Measurements from ENCODE around the gene PNMA8B.

Gene PNMA8B

DNA sequence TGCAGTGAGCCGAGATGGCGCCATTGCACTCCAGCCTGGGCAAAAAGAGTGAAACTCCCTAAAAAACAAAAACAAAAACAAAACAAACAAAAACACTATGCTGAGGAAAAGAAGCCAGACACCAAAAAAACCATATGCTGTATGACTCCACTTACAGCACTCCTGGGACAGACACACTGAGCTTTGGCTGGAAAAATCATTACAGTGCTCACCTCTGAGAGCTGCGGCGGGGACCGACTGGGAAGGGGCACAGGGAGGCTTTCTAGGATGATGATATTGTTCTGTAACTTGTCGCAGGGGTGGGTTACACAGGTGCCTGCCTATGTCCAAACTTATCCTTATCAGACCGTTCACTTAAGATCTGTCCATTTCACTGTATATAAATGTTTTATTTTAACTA lies 32.2 kb downstream of the PNMA8B start:
- no peak overlapping the region for H3K4me3 ChIP-seq (ENCODE audit: low read length)
- H3K9ac ChIP-seq (ENCODE audit: low read depth, low read length) = no peak overlapping the region
- no peak overlapping the region for H3K27ac ChIP-seq (ENCODE audit: low read length)
- no peaks in the 10 kb centered on the region for H3K9me3 ChIP-seq (ENCODE audit: insufficient read depth, low read depth, low read length)
- H3K4me1 ChIP-seq (ENCODE audit: insufficient read depth, low read length) = no peaks in the 10 kb centered on the region
- H3K27me3 ChIP-seq (ENCODE audit: insufficient read depth, low read length) = no peaks in the 10 kb centered on the region
- H3K36me3 ChIP-seq (ENCODE audit: insufficient read depth, low read depth, low read length) = peaks cover 28% of the 10 kb centered on the region

DNA sequence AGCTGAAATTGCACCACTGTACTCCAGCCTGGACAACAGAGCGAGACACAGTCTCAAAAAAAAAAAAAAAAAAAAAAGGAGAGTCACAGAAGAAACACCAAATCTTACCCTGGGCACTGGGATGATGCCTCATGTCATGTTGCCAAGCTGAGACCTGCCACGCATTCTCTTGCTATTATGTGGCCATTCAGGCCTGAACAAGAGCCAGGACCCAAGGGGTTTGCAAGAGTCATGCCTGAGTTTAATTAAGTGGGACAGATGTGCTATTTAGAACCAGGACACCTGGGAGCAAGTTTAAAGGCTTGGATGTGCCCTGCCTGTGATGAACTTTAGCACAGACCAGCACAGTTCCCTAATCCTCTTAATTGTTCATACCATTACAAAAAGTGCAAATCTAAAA lies 34.1 kb downstream of the PNMA8B start:
- Histone ChIP-seq H3K36me3 (ENCODE audit: insufficient read depth, low read depth, low read length) (peaks cover 8% of the 10 kb centered on the region), H3K4me3 (ENCODE audit: low read length) (no peak overlapping the region), H3K4me1 (ENCODE audit: insufficient read depth, low read length) (no peaks in the 10 kb centered on the region), H3K27me3 (ENCODE audit: insufficient read depth, low read length) (no peaks in the 10 kb centered on the region), H3K9ac (ENCODE audit: low read depth, low read length) (no peak overlapping the region), H3K9me3 (ENCODE audit: insufficient read depth, low read depth, low read length) (no peaks in the 10 kb centered on the region), H3K27ac (ENCODE audit: low read length) (no peak overlapping the region)

DNA sequence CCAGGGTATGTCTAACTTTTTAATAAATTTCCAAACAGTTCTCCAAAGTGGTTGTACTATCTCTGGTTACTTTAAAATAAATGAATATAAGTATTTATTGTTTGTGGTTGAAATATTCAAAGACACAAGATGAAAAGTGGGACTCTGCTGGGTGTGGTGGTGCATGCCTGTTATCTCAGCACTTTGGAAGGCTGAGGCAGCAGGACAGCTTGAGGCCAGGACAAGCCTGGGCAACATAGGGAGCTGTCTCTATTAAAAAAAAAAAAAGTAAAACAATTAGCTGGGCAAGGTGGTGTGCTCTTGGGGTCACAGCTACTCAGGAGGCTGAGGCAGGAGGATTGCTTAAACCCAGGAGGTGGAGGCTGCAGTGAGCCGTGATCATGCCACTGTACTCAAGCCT lies 34.7 kb downstream of the PNMA8B start:
- Histone ChIP-seq H3K4me3 (ENCODE audit: low read length) (no peak overlapping the region), H3K9ac (ENCODE audit: low read depth, low read length) (no peak overlapping the region), H3K36me3 (ENCODE audit: insufficient read depth, low read depth, low read length) (peaks cover 2% of the 10 kb centered on the region; the same call in 1 of the 2 replicates), H3K9me3 (ENCODE audit: insufficient read depth, low read depth, low read length) (no peaks in the 10 kb centered on the region), H3K27ac (ENCODE audit: low read length) (no peak overlapping the region), H3K4me1 (ENCODE audit: insufficient read depth, low read length) (no peaks in the 10 kb centered on the region), H3K27me3 (ENCODE audit: insufficient read depth, low read length) (no peaks in the 10 kb centered on the region)

DNA sequence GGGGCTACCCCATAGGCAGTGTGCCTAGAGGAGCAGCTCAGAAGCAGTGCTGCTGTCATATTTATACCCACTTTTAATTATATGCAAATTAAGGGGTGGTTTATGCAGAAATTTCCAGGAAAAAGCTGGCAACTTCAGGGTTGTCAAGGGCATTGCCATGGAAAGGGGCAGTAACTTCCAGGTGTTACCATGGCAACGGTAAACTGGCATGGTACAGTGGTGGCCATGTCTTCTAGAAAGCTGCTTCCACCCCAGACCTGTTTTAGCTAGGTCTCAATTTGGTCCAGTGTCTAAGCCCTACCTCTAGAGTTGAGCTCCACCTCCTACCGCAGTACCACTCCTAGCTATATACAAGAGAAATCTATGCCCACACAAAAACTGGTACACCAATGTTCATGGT lies 35.6 kb downstream of the PNMA8B start:
- Histone ChIP-seq H3K9ac (ENCODE audit: low read depth, low read length) (no peak overlapping the region), H3K36me3 (ENCODE audit: insufficient read depth, low read depth, low read length) (no peaks in the 10 kb centered on the region), H3K4me1 (ENCODE audit: insufficient read depth, low read length) (no peaks in the 10 kb centered on the region), H3K4me3 (ENCODE audit: low read length) (no peak overlapping the region), H3K9me3 (ENCODE audit: insufficient read depth, low read depth, low read length) (no peaks in the 10 kb centered on the region), H3K27me3 (ENCODE audit: insufficient read depth, low read length) (no peaks in the 10 kb centered on the region), H3K27ac (ENCODE audit: low read length) (no peak overlapping the region)

GRCh38 chr19:46456930-46457329 lies 38.7 kb downstream of the PNMA8B start:
- no peak overlapping the region for H3K4me3 ChIP-seq (ENCODE audit: low read length)
- H3K36me3 ChIP-seq (ENCODE audit: insufficient read depth, low read depth, low read length) = no peaks in the 10 kb centered on the region
- H3K4me1 ChIP-seq (ENCODE audit: insufficient read depth, low read length) = no peaks in the 10 kb centered on the region
- no peak overlapping the region for H3K9ac ChIP-seq (ENCODE audit: low read depth, low read length)
- no peak overlapping the region for H3K27ac ChIP-seq (ENCODE audit: low read length)
- H3K9me3 ChIP-seq (ENCODE audit: insufficient read depth, low read depth, low read length) = no peaks in the 10 kb centered on the region
- H3K27me3 ChIP-seq (ENCODE audit: insufficient read depth, low read length) = no peaks in the 10 kb centered on the region

DNA sequence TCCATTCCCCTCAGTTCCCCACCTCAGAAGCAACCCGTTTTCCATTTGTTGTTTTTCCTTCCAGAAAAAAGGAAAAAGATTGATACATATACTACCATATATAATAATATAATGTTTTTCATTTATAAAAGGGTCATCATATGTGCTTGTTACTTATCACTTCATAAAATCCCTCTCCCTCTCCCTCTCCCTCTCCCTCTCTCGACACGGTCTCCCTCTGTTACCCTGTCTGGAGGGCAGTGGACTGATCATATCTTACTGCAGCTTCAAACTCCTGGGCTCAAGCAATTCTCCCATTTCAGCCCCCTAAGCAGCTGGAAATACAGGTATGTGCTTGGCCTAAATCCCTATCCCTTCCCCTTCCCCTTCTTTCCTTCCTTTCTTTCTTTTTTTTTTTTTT lies 41.4 kb downstream of the PNMA8B start:
- no peaks in the 10 kb centered on the region for H3K9me3 ChIP-seq (ENCODE audit: insufficient read depth, low read depth, low read length)
- H3K27me3 ChIP-seq (ENCODE audit: insufficient read depth, low read length) = no peaks in the 10 kb centered on the region
- no peak overlapping the region for H3K9ac ChIP-seq (ENCODE audit: low read depth, low read length)
- no peak overlapping the region for H3K4me3 ChIP-seq (ENCODE audit: low read length)
- no peaks in the 10 kb centered on the region for H3K36me3 ChIP-seq (ENCODE audit: insufficient read depth, low read depth, low read length)
- H3K4me1 ChIP-seq (ENCODE audit: insufficient read depth, low read length) = no peaks in the 10 kb centered on the region
- H3K27ac ChIP-seq (ENCODE audit: low read length) = no peak overlapping the region

- Histone ChIP-seq H3K27me3 (ENCODE audit: insufficient read depth, low read length) (no peaks in the 10 kb centered on the region), H3K4me3 (ENCODE audit: low read length) (no peak overlapping the region), H3K9ac (ENCODE audit: low read depth, low read length) (no peak overlapping the region), H3K27ac (ENCODE audit: low read length) (no peak overlapping the region), H3K4me1 (ENCODE audit: insufficient read depth, low read length) (no peaks in the 10 kb centered on the region), H3K36me3 (ENCODE audit: insufficient read depth, low read depth, low read length) (no peaks in the 10 kb centered on the region), H3K9me3 (ENCODE audit: insufficient read depth, low read depth, low read length) (no peaks in the 10 kb centered on the region)
Measured at GRCh38 chr19:46453661-46454060, 42.0 kb downstream of the PNMA8B start.

DNA sequence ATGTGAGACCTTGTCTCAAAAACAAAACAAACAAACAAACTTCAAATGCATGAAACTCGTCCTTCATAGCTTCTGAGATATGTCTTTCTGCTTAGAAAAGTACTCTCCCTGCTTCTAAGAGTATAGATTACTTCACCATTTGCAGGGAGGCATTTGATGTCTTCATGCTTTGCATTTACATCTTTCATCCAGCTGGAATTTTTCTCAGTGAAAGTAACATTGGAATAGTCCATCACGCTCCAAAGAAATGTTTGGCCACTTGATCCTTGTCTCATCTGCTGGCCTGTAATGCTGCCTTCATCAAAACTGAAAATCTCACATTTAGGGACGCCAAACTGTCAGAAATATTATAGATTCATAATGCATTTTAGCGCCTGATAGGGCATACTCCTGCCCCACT lies 43.5 kb downstream of the PNMA8B start:
- no peaks in the 10 kb centered on the region for H3K36me3 ChIP-seq (ENCODE audit: insufficient read depth, low read depth, low read length)
- no peaks in the 10 kb centered on the region for H3K27me3 ChIP-seq (ENCODE audit: insufficient read depth, low read length)
- no peak overlapping the region for H3K4me3 ChIP-seq (ENCODE audit: low read length)
- no peak overlapping the region for H3K27ac ChIP-seq (ENCODE audit: low read length)
- no peaks in the 10 kb centered on the region for H3K4me1 ChIP-seq (ENCODE audit: insufficient read depth, low read length)
- H3K9me3 ChIP-seq (ENCODE audit: insufficient read depth, low read depth, low read length) = no peaks in the 10 kb centered on the region
- no peak overlapping the region for H3K9ac ChIP-seq (ENCODE audit: low read depth, low read length)

GRCh38 chr19:46451352-46451751 lies 44.3 kb downstream of the PNMA8B start:
- Histone ChIP-seq H3K27ac (ENCODE audit: low read length) (no peak overlapping the region), H3K36me3 (ENCODE audit: insufficient read depth, low read depth, low read length) (no peaks in the 10 kb centered on the region), H3K27me3 (ENCODE audit: insufficient read depth, low read length) (no peaks in the 10 kb centered on the region), H3K9ac (ENCODE audit: low read depth, low read length) (no peak overlapping the region), H3K9me3 (ENCODE audit: insufficient read depth, low read depth, low read length) (no peaks in the 10 kb centered on the region), H3K4me1 (ENCODE audit: insufficient read depth, low read length) (no peaks in the 10 kb centered on the region), H3K4me3 (ENCODE audit: low read length) (no peak overlapping the region)

- Histone ChIP-seq H3K4me1 (ENCODE audit: insufficient read depth, low read length) (no peaks in the 10 kb centered on the region), H3K27ac (ENCODE audit: low read length) (no peak overlapping the region), H3K4me3 (ENCODE audit: low read length) (no peak overlapping the region), H3K9me3 (ENCODE audit: insufficient read depth, low read depth, low read length) (no peaks in the 10 kb centered on the region), H3K9ac (ENCODE audit: low read depth, low read length) (no peak overlapping the region), H3K36me3 (ENCODE audit: insufficient read depth, low read depth, low read length) (no peaks in the 10 kb centered on the region), H3K27me3 (ENCODE audit: insufficient read depth, low read length) (no peaks in the 10 kb centered on the region)
Measured at GRCh38 chr19:46450737-46451136, 44.9 kb downstream of the PNMA8B start.

- Histone ChIP-seq H3K4me1 (ENCODE audit: insufficient read depth, low read length) (no peaks in the 10 kb centered on the region), H3K27ac (ENCODE audit: low read length) (no peak overlapping the region), H3K4me3 (ENCODE audit: low read length) (no peak overlapping the region), H3K27me3 (ENCODE audit: insufficient read depth, low read length) (no peaks in the 10 kb centered on the region), H3K9ac (ENCODE audit: low read depth, low read length) (no peak overlapping the region), H3K9me3 (ENCODE audit: insufficient read depth, low read depth, low read length) (no peaks in the 10 kb centered on the region), H3K36me3 (ENCODE audit: insufficient read depth, low read depth, low read length) (no peaks in the 10 kb centered on the region)
Measured at GRCh38 chr19:46449228-46449627, 46.4 kb downstream of the PNMA8B start.

GRCh38 chr19:46448601-46449000 lies 47.1 kb downstream of the PNMA8B start:
- Histone ChIP-seq H3K9ac (ENCODE audit: low read depth, low read length) (no peak overlapping the region), H3K27ac (ENCODE audit: low read length) (no peak overlapping the region), H3K9me3 (ENCODE audit: insufficient read depth, low read depth, low read length) (no peaks in the 10 kb centered on the region)

DNA sequence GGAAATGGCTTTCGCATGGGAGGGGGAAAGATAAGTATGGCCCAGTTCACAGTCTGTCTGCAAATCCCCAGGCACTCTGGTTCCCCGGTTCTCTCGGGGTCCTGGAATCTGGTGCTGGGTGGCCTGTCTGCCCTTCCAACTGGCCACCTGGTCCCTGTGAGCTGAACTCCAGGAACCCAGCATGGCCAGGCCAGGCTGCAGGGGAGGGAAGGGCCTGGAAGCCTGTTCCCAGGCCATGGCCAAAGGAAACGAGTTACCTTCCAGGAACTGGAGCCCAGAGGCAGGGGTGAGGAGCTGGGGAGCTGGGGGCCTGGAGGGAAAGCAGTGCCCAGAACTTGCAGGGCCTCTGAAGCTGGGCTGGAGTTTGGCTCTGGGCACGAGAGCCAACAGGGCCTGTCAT lies 47.8 kb downstream of the PNMA8B start:
- Histone ChIP-seq H3K9ac (ENCODE audit: low read depth, low read length) (no peak overlapping the region), H3K27ac (ENCODE audit: low read length) (no peak overlapping the region), H3K27me3 (ENCODE audit: insufficient read depth, low read length) (no peaks in the 10 kb centered on the region), H3K36me3 (ENCODE audit: insufficient read depth, low read depth, low read length) (no peaks in the 10 kb centered on the region), H3K9me3 (ENCODE audit: insufficient read depth, low read depth, low read length) (no peaks in the 10 kb centered on the region), H3K4me1 (ENCODE audit: insufficient read depth, low read length) (no peaks in the 10 kb centered on the region), H3K4me3 (ENCODE audit: low read length) (no peak overlapping the region)

More at GRCh38 chr19:46448601-46449000, 47.1 kb downstream of the PNMA8B start:
- Histone ChIP-seq H3K4me1 (ENCODE audit: insufficient read depth, low read length) (no peaks in the 10 kb centered on the region), H3K27me3 (ENCODE audit: insufficient read depth, low read length) (no peaks in the 10 kb centered on the region), H3K4me3 (ENCODE audit: low read length) (no peak overlapping the region), H3K36me3 (ENCODE audit: insufficient read depth, low read depth, low read length) (no peaks in the 10 kb centered on the region)

Data from iPS-20b (cell line).